GM19240 (cell line): ENCODE results near the gene CYP2R1.
"Not testable (repeated sequence)": the region's sequence is repeated elsewhere in the genome, so short reads cannot be mapped to it uniquely, and the experiment has no call there.

Experiments used
- DNase-seq: peaks from one replicate; pipeline ENCODE4 v3.0.0; 2011; ENCODE audit warnings: low spot score; ENCODE audit not compliant: insufficient read length

CYP2R1 gene

GRCh38 chr11:14894657-14895598 lies 2.9 kb upstream of the CYP2R1 start:
- DNase-seq: no peak

GRCh38 chr11:14892577-14892976 lies 546 bp upstream of the CYP2R1 start:
- DNase-seq: no peak

- peak; percentile 41 for DNase-seq
Measured at GRCh38 chr11:14891143-14892035, 642 bp downstream of the CYP2R1 start.

- no peak for DNase-seq
Measured at GRCh38 chr11:14886513-14886912, 5.5 kb downstream of the CYP2R1 start.

GRCh38 chr11:14884667-14885273 lies 7.3 kb downstream of the CYP2R1 start:
- DNase-seq: no peak

- not testable (repeated sequence) for DNase-seq
Measured at GRCh38 chr11:14883683-14884082, 8.3 kb downstream of the CYP2R1 start.

GRCh38 chr11:14882196-14882595 lies 9.8 kb downstream of the CYP2R1 start:
- DNase-seq: no peak

- DNase-seq: no peak
Measured at GRCh38 chr11:14881576-14882193, 10.3 kb downstream of the CYP2R1 start.

GRCh38 chr11:14875163-14875562 lies 16.9 kb downstream of the CYP2R1 start:
- no peak for DNase-seq

- DNase-seq: no peak
Measured at GRCh38 chr11:14873632-14874031, 18.4 kb downstream of the CYP2R1 start.

- DNase-seq: no peak
Measured at GRCh38 chr11:14872032-14872431, 20.0 kb downstream of the CYP2R1 start.

- DNase-seq: not testable (repeated sequence)
Measured at GRCh38 chr11:14863775-14864174, 28.3 kb downstream of the CYP2R1 start.

GRCh38 chr11:14861680-14862079 lies 30.4 kb downstream of the CYP2R1 start:
- no peak for DNase-seq

- DNase-seq: no peak
Measured at GRCh38 chr11:14860511-14860910, 31.5 kb downstream of the CYP2R1 start.

- DNase-seq: no peak
Measured at GRCh38 chr11:14858404-14858803, 33.6 kb downstream of the CYP2R1 start.

- no peak for DNase-seq
Measured at GRCh38 chr11:14857621-14858020, 34.4 kb downstream of the CYP2R1 start.

GRCh38 chr11:14855890-14856289 lies 36.1 kb downstream of the CYP2R1 start:
- DNase-seq: no peak

- no peak for DNase-seq
Measured at GRCh38 chr11:14854057-14854456, 38.0 kb downstream of the CYP2R1 start.

- no peak for DNase-seq
Measured at GRCh38 chr11:14852571-14853177, 39.4 kb downstream of the CYP2R1 start.

GRCh38 chr11:14842002-14842401 lies 50.0 kb downstream of the CYP2R1 start:
- DNase-seq: no peak
